ENCODE results near the gene TMEM47. TPM values are rescaled to one million over a fixed set of nuclear protein-coding genes. Genes with fewer than 3 reads are reported as not detected.

Gene TMEM47
- total RNA-seq, 1 experiment from 2014 or later: 24.4 TPM

DNA sequence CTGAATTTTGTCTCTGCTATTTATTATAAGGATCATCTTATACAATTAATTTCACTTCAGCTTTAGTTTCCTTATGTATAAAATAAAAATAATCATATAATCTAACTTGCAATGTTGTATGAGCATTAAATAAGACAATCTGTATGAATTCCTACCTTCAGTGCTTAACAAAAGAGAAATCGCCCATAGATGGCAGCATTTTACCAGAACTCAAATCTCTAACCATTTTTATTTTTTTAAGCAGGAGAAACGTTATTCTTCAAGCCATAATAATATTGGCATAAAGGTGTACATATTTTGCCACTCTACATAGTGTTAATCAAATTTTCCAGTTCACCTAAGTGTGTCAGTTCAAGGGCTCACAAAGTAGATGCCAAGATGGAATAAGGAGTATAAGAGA is 78.8 kb downstream of the TMEM47 start:
- ATAC-seq (no peak), DNase-seq (ENCODE audit: low spot score) (no peak)
- ChIA-PET POLR2A (interaction anchor here (1.0 kb wide), 1 partner anchor 45 kb away, joined by 3 read pairs; no protein-coding TSS in a partner anchor), CTCF (interaction anchor here (0.9 kb wide), 1 partner anchor 195 kb away, joined by 3 read pairs; no protein-coding TSS in a partner anchor)
- Mint-ChIP-seq H3K27ac (no peak overlapping the region), H3K9me3 (peaks cover 4% of the 10 kb centered on the region), H3K4me3 (no peak overlapping the region), H3K27me3 (ENCODE audit: low read depth) (no peaks in the 10 kb centered on the region), H3K36me3 (no peaks in the 10 kb centered on the region), H3K4me1 (peaks cover 41% of the 10 kb centered on the region)
- TF ChIP-seq SOX15 (CRISPR knock-in tag; IDR thresholded peaks at IDR 0.05): no peak
- TF ChIP-seq, protein P1, sequence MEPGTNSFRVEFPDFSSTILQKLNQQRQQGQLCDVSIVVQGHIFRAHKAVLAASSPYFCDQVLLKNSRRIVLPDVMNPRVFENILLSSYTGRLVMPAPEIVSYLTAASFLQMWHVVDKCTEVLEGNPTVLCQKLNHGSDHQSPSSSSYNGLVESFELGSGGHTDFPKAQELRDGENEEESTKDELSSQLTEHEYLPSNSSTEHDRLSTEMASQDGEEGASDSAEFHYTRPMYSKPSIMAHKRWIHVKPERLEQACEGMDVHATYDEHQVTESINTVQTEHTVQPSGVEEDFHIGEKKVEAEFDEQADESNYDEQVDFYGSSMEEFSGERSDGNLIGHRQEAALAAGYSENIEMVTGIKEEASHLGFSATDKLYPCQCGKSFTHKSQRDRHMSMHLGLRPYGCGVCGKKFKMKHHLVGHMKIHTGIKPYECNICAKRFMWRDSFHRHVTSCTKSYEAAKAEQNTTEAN (CRISPR knock-in tag; IDR thresholded peaks at IDR 0.05): no peak
- TF ChIP-seq, protein P2, sequence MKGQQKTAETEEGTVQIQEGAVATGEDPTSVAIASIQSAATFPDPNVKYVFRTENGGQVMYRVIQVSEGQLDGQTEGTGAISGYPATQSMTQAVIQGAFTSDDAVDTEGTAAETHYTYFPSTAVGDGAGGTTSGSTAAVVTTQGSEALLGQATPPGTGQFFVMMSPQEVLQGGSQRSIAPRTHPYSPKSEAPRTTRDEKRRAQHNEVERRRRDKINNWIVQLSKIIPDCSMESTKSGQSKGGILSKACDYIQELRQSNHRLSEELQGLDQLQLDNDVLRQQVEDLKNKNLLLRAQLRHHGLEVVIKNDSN (CRISPR knock-in tag; IDR thresholded peaks at IDR 0.05): no peak
- no peak for TF ChIP-seq ATF1 (CRISPR knock-in tag; IDR thresholded peaks at IDR 0.05)
- no peak for TF ChIP-seq TCF7 (CRISPR knock-in tag; IDR thresholded peaks at IDR 0.05; ENCODE audit: low read depth)
- no peak for TF ChIP-seq SP1 (CRISPR knock-in tag; conservative IDR thresholded peaks at IDR 0.05)
- no peak for TF ChIP-seq CREB1 (CRISPR knock-in tag; IDR thresholded peaks at IDR 0.05)

All from WTC11 (cell line).